SK-N-SH (cell line): ENCODE results near the gene MACROD2. TPM values are rescaled to one million over a fixed set of nuclear protein-coding genes. Genes with fewer than 3 reads are reported as not detected.

Experiments used
- CTCF ChIA-PET: fragments of 300-600, 350-600 bp; formaldehyde crosslinking; extraction: SDS; loops from one replicate; lab custom pipeline; 2021; lab: Yijun Ruan, JAX
- POLR2A ChIA-PET: fragments of 350-600 bp; sonication (Branson Sonifier 250); formaldehyde crosslinking; extraction: SDS; loops from one replicate; lab custom pipeline; 2020; ENCODE audit warnings: antibody characterized with exemption, inconsistent platforms; lab: Yijun Ruan, JAX
- DNase-seq: peaks from one replicate; pipeline ENCODE4 v3.0.0; 2012
- H2AFZ ChIP-seq: fragments of 200-600 bp; sonication (generic); 2 replicates; pipeline ENCODE4 v1.8.1; 2016; ENCODE audit warnings: antibody characterized with exemption, mild to moderate bottlenecking, low read depth
- H3F3A ChIP-seq: fragments of 200-600 bp; sonication (generic); replicated peaks from 2 replicates; pipeline ENCODE3; 2016; ENCODE audit warnings: antibody characterized with exemption, mild to moderate bottlenecking; ENCODE audit not compliant: insufficient read depth
- H3K27ac ChIP-seq, 2 experiments: fragments of 200-500 bp in 1 of 2; fragments of 200-600 bp in 1 of 2; sonication (Bioruptor generic) in 1 of 2; sonication (generic), shearing (Covaris generic) in 1 of 2; 2 replicates each; pipeline versions ENCODE4 v1.5.1 to v1.6.1; 2014 to 2016; ENCODE audit warnings: low read depth in 2 of 2, inconsistent platforms in 1 of 2, low read length in 1 of 2, mild to moderate bottlenecking in 1 of 2, mixed read lengths in 1 of 2
- H3K27me3 ChIP-seq: fragments of 200-600 bp; sonication (generic), shearing (Covaris generic); 2 replicates; pipeline ENCODE4 v1.6.1; 2016; ENCODE audit warnings: mixed run types; ENCODE audit not compliant: insufficient read depth
- H3K36me3 ChIP-seq, 2 experiments: fragments of 200-500 bp in 1 of 2; fragments of 200-600 bp in 1 of 2; sonication (Bioruptor generic) in 1 of 2; sonication (generic) in 1 of 2; replicated peaks in 1 of 2; 2 replicates each; pipeline versions ENCODE3 to v1.5.1; 2014 to 2016; ENCODE audit warnings: low read length in 1 of 2, mild to moderate bottlenecking in 1 of 2; ENCODE audit not compliant: insufficient read depth in 2 of 2, control insufficient read depth in 1 of 2
- H3K4me1 ChIP-seq, 2 experiments: fragments of 200-500 bp in 1 of 2; fragments of 200-600 bp in 1 of 2; sonication (Bioruptor generic) in 1 of 2; sonication (generic), shearing (Covaris generic) in 1 of 2; 2 replicates each; pipeline versions ENCODE4 v1.5.1 to v1.6.1; 2014 to 2016; ENCODE audit warnings: low read depth in 1 of 2, low read length in 1 of 2, mixed run types in 1 of 2; ENCODE audit not compliant: insufficient read depth in 2 of 2, control insufficient read depth in 1 of 2
- H3K4me2 ChIP-seq: fragments of 200-600 bp; sonication (generic), shearing (Covaris generic); 2 replicates; pipeline ENCODE4 v1.6.1; 2017; ENCODE audit warnings: mixed run types
- H3K4me3 ChIP-seq, 2 experiments: fragments of 200-500 bp in 1 of 2; fragments of 200-600 bp in 1 of 2; sonication (Bioruptor generic) in 1 of 2; sonication (generic), shearing (Covaris generic) in 1 of 2; 2 replicates each; pipeline versions ENCODE4 v1.5.1 to v1.8.1; 2014 to 2016; ENCODE audit warnings: low read depth in 2 of 2, inconsistent platforms in 1 of 2, low read length in 1 of 2, mild to moderate bottlenecking in 1 of 2, mixed read lengths in 1 of 2, moderate library complexity in 1 of 2
- H3K79me2 ChIP-seq: fragments of 200-600 bp; sonication (generic); 2 replicates; pipeline ENCODE4 v1.8.1; 2017; ENCODE audit warnings: mild to moderate bottlenecking; ENCODE audit not compliant: insufficient read depth
- H3K9ac ChIP-seq: fragments of 200-600 bp; sonication (generic); 2 replicates; pipeline ENCODE4 v1.6.1; 2017; ENCODE audit warnings: mixed run types
- H3K9me2 ChIP-seq: fragments of 200-600 bp; sonication (generic); 2 replicates; pipeline ENCODE4 v1.6.1; 2017; ENCODE audit warnings: mixed run types
- H3K9me3 ChIP-seq: fragments of 200-600 bp; sonication (generic); 2 replicates; pipeline ENCODE4 v1.6.1; 2017; ENCODE audit warnings: mixed run types, mild to moderate bottlenecking, moderate library complexity
- H4K20me1 ChIP-seq: fragments of 200-600 bp; sonication (generic); 2 replicates; pipeline ENCODE4 v1.6.1; 2017; ENCODE audit warnings: mild to moderate bottlenecking, mixed run types; ENCODE audit not compliant: insufficient read depth
- CTCF ChIP-seq: fragments of 200-600 bp; sonication (generic); IDR thresholded peaks from 2 replicates; pipeline ENCODE4 v1.6.1; 2017; ENCODE audit warnings: antibody characterized with exemption, mild to moderate bottlenecking, moderate library complexity
- EZH2phosphoT487 ChIP-seq: fragments of 200-600 bp; sonication (generic); IDR thresholded peaks from 2 replicates; pipeline ENCODE4 v1.6.1; 2017; ENCODE audit warnings: low read depth, mixed run types, mild to moderate bottlenecking, antibody characterized with exemption, moderate library complexity, borderline replicate concordance
- FOXJ3 ChIP-seq: sonication (generic); formaldehyde crosslinking; IDR thresholded peaks from 2 replicates; pipeline ENCODE4 v1.5.1; 2020; ENCODE audit warnings: mild to moderate bottlenecking, missing genetic modification reagents
- GATA2 ChIP-seq: sonication (generic); formaldehyde crosslinking; IDR thresholded peaks from 2 replicates; pipeline ENCODE4 v1.5.0; 2020; ENCODE audit warnings: mild to moderate bottlenecking, missing genetic modification reagents
- JUND ChIP-seq: IDR thresholded peaks from 2 replicates; pipeline ENCODE4 v1.4.0; 2012
- MEF2A ChIP-seq: IDR thresholded peaks from 2 replicates; pipeline ENCODE4 v1.4.0; 2012; ENCODE audit warnings: low read depth, borderline replicate concordance
- MXI1 ChIP-seq: IDR thresholded peaks from 2 replicates; pipeline ENCODE4 v1.6.1; 2012; ENCODE audit warnings: mild to moderate bottlenecking, low read depth, low read length, improper control_type of control experiment
- NFIC ChIP-seq: IDR thresholded peaks from 2 replicates; pipeline ENCODE4 v1.4.0; 2012; ENCODE audit warnings: borderline replicate concordance
- NRF1 ChIP-seq: IDR thresholded peaks from 2 replicates; pipeline ENCODE4 v1.6.1; 2012; ENCODE audit warnings: low read depth, mild to moderate bottlenecking, low read length
- RFX5 ChIP-seq: IDR thresholded peaks from 2 replicates; pipeline ENCODE4 v1.6.1; 2012; ENCODE audit warnings: mild to moderate bottlenecking, improper control_type of control experiment, low read length
- TAF1 ChIP-seq: IDR thresholded peaks from 2 replicates; pipeline ENCODE4 v1.6.1; 2012; ENCODE audit warnings: low read depth, mild to moderate bottlenecking, low read length, moderate library complexity, borderline replicate concordance
- TEAD4 ChIP-seq: IDR thresholded peaks from 2 replicates; pipeline ENCODE4 v1.4.0; 2012; ENCODE audit warnings: mild to moderate bottlenecking, borderline replicate concordance; ENCODE audit not compliant: insufficient read depth
- polyA plus RNA-seq, 3 experiments: library from polyadenylated mRNA; depleted of rRNA; stranded (reverse); fragments of >200 nt; gene quantifications; 2 replicates each; pipeline ENCODE4 v1.2.3, GENCODE V29; 2012
- TF ChIP-seq, protein P1 (sequence below): IDR thresholded peaks from 2 replicates; pipeline ENCODE4 v1.4.0; 2012; ENCODE audit warnings: low read depth, borderline replicate concordance

MACROD2 gene
- polyA plus RNA-seq, 1 of the 3 experiments (the other 2 are of a cell fraction): 0.33 TPM

DNA sequence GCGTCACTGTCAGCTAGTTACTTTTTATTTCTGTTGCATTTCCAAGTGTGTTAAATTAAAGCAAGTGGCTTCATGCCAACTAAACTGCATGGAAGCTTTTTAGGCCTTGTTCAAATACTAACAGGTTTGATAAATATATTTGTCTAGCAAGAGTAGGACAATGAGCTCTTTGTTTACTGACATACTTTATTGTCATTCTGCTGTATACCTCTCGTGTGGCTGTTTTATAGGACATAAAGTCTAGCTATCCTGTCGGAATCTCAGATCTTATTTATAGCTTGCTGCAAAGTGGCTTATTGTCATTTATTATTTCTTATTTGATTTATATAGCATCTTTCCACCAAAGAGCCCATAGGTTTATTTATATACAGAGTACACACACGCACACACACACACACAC is 1866.9 kb downstream of the MACROD2 start (continued):
- TF ChIP-seq TAF1 (no peak), TEAD4 (no peak), NFIC (no peak), MEF2A (no peak), GATA2 (CRISPR knock-in tag) (no peak), CTCF (no peak), FOXJ3 (no peak), RFX5 (no peak), JUND (no peak), MXI1 (no peak)
- TF ChIP-seq, all 33 proteins: peak for 0

DNA sequence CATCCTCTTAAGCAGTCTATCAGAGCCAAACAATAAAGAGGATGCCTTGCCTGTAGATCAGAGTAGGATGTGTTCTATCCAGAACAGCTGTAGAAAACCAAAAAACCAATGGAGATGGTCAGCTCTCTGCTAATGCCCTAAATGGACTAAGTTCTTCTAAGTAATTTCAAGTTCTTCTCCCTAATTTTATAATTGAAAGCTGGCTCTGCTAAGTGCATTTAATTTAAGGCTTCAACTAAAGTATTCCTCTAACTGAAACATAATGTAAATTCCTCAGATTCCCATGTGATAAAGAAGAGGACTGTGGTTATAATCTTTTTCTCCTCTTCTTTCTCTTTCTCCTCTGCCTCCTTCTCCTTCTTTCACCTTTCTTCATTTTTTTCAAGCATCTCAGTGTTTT is 1868.4 kb downstream of the MACROD2 start:
- no peak overlapping the region for H3K4me2 ChIP-seq
- POLR2A ChIA-PET: no interaction called here
- no peaks in the 10 kb centered on the region for H3K4me1 ChIP-seq

More for the DNA sequence above, 1868.4 kb downstream of the MACROD2 start:
- no peaks in the 10 kb centered on the region for H3K9me3 ChIP-seq
- no peak overlapping the region for H2AFZ ChIP-seq
- no peaks in the 10 kb centered on the region for H3F3A ChIP-seq
- no peak overlapping the region for H3K9ac ChIP-seq
- no peaks in the 10 kb centered on the region for H3K27me3 ChIP-seq
- H3K27ac ChIP-seq: no peak overlapping the region
- H3K36me3 ChIP-seq: no peaks in the 10 kb centered on the region
- H3K9me2 ChIP-seq: no peaks in the 10 kb centered on the region
- H3K79me2 ChIP-seq: no peaks in the 10 kb centered on the region
- H3K4me3 ChIP-seq: no peak overlapping the region
- DNase-seq: no peak
- TF ChIP-seq NRF1: no peak
- no peak for TF ChIP-seq TEAD4
- TF ChIP-seq CTCF: no peak
- TF ChIP-seq EZH2phosphoT487: no peak
- TF ChIP-seq MEF2A: no peak
- TF ChIP-seq, protein P1, sequence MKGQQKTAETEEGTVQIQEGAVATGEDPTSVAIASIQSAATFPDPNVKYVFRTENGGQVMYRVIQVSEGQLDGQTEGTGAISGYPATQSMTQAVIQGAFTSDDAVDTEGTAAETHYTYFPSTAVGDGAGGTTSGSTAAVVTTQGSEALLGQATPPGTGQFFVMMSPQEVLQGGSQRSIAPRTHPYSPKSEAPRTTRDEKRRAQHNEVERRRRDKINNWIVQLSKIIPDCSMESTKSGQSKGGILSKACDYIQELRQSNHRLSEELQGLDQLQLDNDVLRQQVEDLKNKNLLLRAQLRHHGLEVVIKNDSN: no peak
- H4K20me1 ChIP-seq: no peaks in the 10 kb centered on the region
- CTCF ChIA-PET: interaction anchor here (1.1 kb wide), 1 partner anchor 26 kb away, joined by 3 read pairs; no protein-coding TSS in a partner anchor
